Measurements from ENCODE around the gene WDR48.

WDR48 gene

DNA sequence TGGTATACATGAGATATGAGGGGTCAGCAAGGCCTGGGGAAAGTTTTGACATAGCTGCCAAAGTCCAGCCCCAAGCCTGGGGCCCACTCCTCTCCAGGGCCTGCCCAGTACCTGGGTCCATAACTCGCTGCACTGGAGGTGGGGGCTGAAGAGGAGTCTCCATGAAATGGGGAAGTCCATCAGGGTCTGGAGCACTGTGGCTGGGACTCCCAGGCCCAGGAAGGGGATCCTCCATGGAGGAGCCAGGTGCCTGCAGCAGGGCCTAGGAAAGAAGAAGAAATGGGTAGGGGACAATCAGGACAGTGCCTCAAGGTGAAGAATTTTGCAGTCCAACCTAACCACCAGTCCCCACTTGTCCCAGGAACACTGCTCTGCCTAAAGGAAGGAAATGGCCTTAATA is 47.4 kb downstream of the WDR48 start:
- no peak overlapping the region for H3K4me3 ChIP-seq (ENCODE audit: low read depth, low read length)
- TF ChIP-seq, protein P1, sequence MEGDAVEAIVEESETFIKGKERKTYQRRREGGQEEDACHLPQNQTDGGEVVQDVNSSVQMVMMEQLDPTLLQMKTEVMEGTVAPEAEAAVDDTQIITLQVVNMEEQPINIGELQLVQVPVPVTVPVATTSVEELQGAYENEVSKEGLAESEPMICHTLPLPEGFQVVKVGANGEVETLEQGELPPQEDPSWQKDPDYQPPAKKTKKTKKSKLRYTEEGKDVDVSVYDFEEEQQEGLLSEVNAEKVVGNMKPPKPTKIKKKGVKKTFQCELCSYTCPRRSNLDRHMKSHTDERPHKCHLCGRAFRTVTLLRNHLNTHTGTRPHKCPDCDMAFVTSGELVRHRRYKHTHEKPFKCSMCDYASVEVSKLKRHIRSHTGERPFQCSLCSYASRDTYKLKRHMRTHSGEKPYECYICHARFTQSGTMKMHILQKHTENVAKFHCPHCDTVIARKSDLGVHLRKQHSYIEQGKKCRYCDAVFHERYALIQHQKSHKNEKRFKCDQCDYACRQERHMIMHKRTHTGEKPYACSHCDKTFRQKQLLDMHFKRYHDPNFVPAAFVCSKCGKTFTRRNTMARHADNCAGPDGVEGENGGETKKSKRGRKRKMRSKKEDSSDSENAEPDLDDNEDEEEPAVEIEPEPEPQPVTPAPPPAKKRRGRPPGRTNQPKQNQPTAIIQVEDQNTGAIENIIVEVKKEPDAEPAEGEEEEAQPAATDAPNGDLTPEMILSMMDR (IDR thresholded peaks at IDR 0.05; ENCODE audit: low read depth, low read length): no peak
- in situ Hi-C loops (cut with HindIII; ENCODE audit: low sequenced_read_pairs): no loop called here
- no peak for DNase-seq (ENCODE audit: low read depth, low spot score)

DNA sequence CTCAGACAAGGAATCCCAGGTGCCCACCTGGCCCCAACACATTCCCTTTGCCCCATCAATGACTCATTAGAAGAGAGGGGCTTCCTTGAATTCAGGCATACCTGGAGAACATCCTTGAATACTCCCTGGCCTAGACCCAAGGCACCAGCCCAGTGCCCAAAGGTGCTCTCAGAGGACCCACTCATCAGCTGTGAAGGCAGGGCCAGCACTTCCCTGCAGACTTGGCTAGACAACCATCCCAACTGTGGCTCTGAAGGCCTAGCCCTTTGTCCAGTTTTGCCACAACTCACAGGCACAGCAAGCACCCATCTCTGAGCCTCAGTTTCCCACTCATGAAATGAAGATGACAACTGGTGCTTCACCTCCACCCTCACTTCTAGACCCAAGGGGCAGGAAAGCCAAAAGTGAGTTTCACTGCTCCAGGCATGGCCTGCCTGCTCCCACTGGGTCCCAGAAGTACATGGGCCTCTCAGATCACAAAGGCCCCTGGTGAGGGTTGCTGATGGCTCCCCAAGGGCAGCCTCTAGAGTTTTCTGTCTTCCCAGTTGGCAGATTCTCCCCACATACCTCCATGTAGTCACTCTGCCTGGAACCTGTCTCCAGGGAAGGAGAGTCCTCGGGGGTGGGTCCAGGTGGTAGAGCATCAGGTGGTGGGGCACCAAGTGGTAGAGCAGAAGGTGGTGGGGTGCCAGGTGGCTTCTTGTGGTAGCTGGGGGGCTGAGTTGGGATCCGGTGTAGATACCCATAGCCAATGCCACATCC is 48.1 kb downstream of the WDR48 start:
- no peak for DNase-seq (ENCODE audit: low read depth, low spot score)
- in situ Hi-C loops (cut with HindIII; ENCODE audit: low sequenced_read_pairs): loop anchor here (25.0 kb wide), 1 partner anchor 187 kb away; the partner anchor contains the start of gene CX3CR1
- H3K4me3 ChIP-seq (ENCODE audit: low read depth, low read length): no peak overlapping the region
- TF ChIP-seq, protein P1 (IDR thresholded peaks at IDR 0.05; ENCODE audit: low read depth, low read length): no peak

DNA sequence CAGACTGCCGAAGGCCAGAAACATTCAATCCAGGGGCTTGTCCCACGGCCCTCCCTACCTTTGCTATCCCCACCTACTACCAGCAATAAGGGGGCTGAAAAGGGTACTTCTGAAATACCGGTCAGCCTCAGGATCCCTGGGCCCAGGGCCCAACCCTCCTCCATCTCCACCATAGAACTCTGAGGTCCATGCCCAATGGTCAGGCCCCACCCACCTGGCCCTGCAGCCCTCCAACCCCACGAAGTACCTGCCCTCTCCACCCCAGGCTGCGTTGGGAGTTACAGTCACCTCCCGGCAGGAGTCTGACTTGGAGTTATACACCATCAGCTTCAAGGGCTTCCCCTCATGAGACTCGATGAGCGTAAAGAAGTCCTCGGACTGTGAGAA is 48.7 kb downstream of the WDR48 start:
- TF ChIP-seq, protein P1 (IDR thresholded peaks at IDR 0.05; ENCODE audit: low read depth, low read length): no peak
- in situ Hi-C loops (cut with HindIII; ENCODE audit: low sequenced_read_pairs): loop anchor here (25.0 kb wide), 1 partner anchor 187 kb away; the partner anchor contains the start of gene CX3CR1
- no peak for DNase-seq (ENCODE audit: low read depth, low spot score)
- H3K4me3 ChIP-seq (ENCODE audit: low read depth, low read length): no peak overlapping the region

DNA sequence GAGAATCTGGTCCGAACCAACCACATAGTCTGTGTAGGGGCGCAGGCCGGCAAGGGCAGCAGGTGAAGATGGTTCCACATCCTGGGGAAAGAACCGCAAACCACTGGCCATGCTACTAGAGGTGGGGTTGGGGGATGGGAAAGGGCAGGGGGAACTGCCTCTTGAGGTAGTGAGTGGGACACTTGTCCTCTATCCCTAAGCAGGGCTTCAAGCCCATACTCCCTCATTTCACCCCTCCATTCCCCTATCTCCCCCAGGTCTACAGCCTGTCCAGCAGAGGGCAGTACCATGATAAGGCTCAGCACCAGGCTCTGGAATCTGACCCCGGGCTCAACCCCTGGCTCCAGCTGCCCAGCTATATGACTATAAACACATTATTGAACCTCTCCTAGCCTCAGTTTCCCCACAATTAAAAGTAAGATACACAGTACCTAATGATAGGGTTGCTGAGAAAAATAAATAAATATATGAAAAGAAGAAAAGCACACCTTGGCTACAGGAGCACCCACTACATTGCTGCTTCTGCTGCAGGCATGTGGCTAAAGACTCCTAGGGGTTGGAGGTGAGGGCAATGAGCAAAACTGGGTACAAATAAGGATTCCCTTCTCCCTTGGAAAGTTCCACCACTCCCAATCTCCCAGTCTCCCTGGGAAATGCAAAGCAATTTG is 49.3 kb downstream of the WDR48 start:
- DNase-seq (ENCODE audit: low read depth, low spot score): no peak
- in situ Hi-C loops (cut with HindIII; ENCODE audit: low sequenced_read_pairs): loop anchor here (25.0 kb wide), 1 partner anchor 186 kb away; the partner anchor contains the start of gene CX3CR1
- H3K4me3 ChIP-seq (ENCODE audit: low read depth, low read length): no peak overlapping the region
- TF ChIP-seq, protein P1 (IDR thresholded peaks at IDR 0.05; ENCODE audit: low read depth, low read length): peak; percentile 76

DNA sequence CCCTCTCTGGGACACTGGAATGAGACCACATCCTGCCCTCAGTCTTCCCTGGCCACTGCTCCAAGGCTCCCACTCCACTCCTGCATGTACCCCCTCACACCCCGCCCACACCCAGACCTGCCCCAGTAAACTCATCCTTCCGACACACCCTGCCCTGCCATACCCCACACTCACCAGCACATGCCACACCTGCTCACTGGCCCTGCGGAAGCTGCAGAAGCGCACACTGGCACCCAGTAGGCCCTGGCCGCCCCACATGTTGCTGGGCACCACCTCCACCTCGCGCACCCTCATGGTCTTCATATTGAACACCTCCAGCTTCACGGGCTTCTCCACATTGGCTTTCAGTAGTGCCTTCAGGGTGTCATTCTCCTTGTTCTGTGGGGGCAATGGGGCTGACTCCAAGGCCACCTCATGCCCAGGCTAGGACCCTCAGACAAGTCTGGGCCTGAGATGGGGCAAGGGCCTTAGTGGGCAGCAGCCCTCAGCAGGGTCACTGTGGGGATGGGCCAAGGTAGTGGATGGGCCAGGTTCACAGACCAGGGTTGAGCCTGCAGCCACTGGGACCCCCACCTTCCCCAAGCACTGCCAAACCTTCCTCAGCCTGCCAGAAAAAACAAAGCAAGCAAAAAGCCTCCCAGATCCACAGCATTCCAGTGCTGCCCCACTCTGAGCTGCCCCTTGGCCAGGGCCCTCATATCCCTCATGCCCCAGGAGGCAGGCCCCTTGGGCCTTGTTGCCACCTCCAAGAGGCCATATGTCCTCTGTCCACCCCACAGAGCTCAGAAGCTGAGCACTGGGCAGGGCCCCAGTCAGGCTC is 50.9 kb downstream of the WDR48 start:
- DNase-seq (ENCODE audit: low read depth, low spot score): no peak
- TF ChIP-seq, protein P1 (IDR thresholded peaks at IDR 0.05; ENCODE audit: low read depth, low read length): no peak
- in situ Hi-C loops (cut with HindIII; ENCODE audit: low sequenced_read_pairs): loop anchor here (25.0 kb wide), 1 partner anchor 185 kb away; the partner anchor contains the start of gene CX3CR1
- H3K4me3 ChIP-seq (ENCODE audit: low read depth, low read length): no peak overlapping the region

DNA sequence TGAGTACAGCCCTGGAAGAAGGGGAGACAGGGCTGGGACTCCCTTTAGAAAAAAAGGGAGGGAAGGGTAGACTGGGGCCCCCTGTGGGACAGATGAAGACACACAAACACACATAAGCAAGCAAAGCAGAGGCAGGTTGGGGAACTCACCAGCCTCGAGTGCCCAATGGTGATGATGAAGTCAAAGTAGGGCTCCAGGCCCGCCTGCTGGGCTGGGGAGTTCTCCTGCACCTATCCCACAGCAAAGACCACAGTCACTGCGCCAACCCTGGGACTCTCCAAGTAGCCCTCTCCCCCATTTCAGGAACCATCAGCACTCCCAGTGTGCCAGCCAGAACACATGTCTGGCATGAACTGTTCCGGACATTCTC is 51.5 kb downstream of the WDR48 start:
- DNase-seq (ENCODE audit: low read depth, low spot score): no peak
- in situ Hi-C loops (cut with HindIII; ENCODE audit: low sequenced_read_pairs): loop anchor here (25.0 kb wide), 1 partner anchor 184 kb away; the partner anchor contains the start of gene CX3CR1
- no peak overlapping the region for H3K4me3 ChIP-seq (ENCODE audit: low read depth, low read length)
- TF ChIP-seq, protein P1 (IDR thresholded peaks at IDR 0.05; ENCODE audit: low read depth, low read length): no peak
